Measurements from ENCODE around the gene OR6B1. TPM values are rescaled to one million over a fixed set of nuclear protein-coding genes. Genes with fewer than 3 reads are reported as not detected.

Gene OR6B1
- total and polyA plus RNA-seq, 2 experiments from 2014 or later, result not detected

- no peaks in the 10 kb centered on the region for H3K79me2 ChIP-seq (replicated peaks; ENCODE audit: insufficient read depth)
- no peaks in the 10 kb centered on the region for H3F3A ChIP-seq (replicated peaks; ENCODE audit: low read depth)
- Mint-ChIP-seq H3K9me3 (no peaks in the 10 kb centered on the region), H3K36me3 (ENCODE audit: low read depth) (no peaks in the 10 kb centered on the region), H3K27ac (no peak overlapping the region), H3K4me1 (no peaks in the 10 kb centered on the region), H3K4me3 (no peak overlapping the region), H3K27me3 (ENCODE audit: insufficient read depth, low read depth, poor library complexity) (no peaks in the 10 kb centered on the region)
- ATAC-seq (no peak), DNase-seq (ENCODE audit: low spot score) (no peak)
- no peaks in the 10 kb centered on the region for H3K27me3 ChIP-seq (ENCODE audit: insufficient read depth)
- no peak overlapping the region for H3K4me3 ChIP-seq
- H3K36me3 ChIP-seq (ENCODE audit: insufficient read depth), result no peaks in the 10 kb centered on the region
- no peak for TF ChIP-seq CREB1 (CRISPR knock-in tag; IDR thresholded peaks at IDR 0.05; ENCODE audit: low read depth)
- no peak for TF ChIP-seq REST (IDR thresholded peaks at IDR 0.05; ENCODE audit: unreplicated experiment)
- TF ChIP-seq STAT1 (IDR thresholded peaks at IDR 0.05; ENCODE audit: unreplicated experiment), result no peak
- no peak for TF ChIP-seq CTCF (conservative IDR thresholded peaks at IDR 0.05; ENCODE audit: low read depth in 2 of 2)
- TF ChIP-seq ETS1 (IDR thresholded peaks at IDR 0.05), result no peak
- no peak for TF ChIP-seq NANOG (IDR thresholded peaks at IDR 0.05; ENCODE audit: borderline replicate concordance)
- no peak for TF ChIP-seq JUNB (IDR thresholded peaks at IDR 0.05; ENCODE audit: unreplicated experiment)
- TF ChIP-seq EZH2 (IDR thresholded peaks at IDR 0.05; ENCODE audit: low read depth, unreplicated experiment), result no peak
- TF ChIP-seq ZNF114 (CRISPR knock-in tag; IDR thresholded peaks at IDR 0.05), result no peak
- no peak for TF ChIP-seq ZNF462 (CRISPR knock-in tag; IDR thresholded peaks at IDR 0.05)
- no peak overlapping the region for H2AFZ ChIP-seq
- no peak overlapping the region for H3K4me2 ChIP-seq
- peaks cover 6% of the 10 kb centered on the region; the same call in 1 of the 2 replicates for H3K9me2 ChIP-seq (ENCODE audit: insufficient read depth)
- no peak overlapping the region for H3K27ac ChIP-seq (ENCODE audit: low read depth)
- no peaks in the 10 kb centered on the region for H3K4me1 ChIP-seq (ENCODE audit: insufficient read depth)
- H4K20me1 ChIP-seq (replicated peaks; ENCODE audit: insufficient read depth), result no peaks in the 10 kb centered on the region
Measured at GRCh38 chr7:144001543-144001942, 1.4 kb downstream of the OR6B1 start.
